Right lobe of liver (tissue), 4 donors: ENCODE results near the gene NLRP3.
A peak's percentile ranks its signal among the peaks of the same experiment; 100 is the strongest.

Experiments
- CTCF ChIP-seq, 4 donors: fragments of 200-600 bp in 3 of 4; fragments of 450-650 bp in 1 of 4; IDR thresholded peaks; one replicate each; pipeline versions ENCODE4 v1.5.1 to v1.8.0; 2016 to 2022; ENCODE audit warnings: antibody characterized with exemption in 4 of 4, mild to moderate bottlenecking in 2 of 4
- POLR2A ChIP-seq: fragments of 450-650 bp; IDR thresholded peaks from one replicate; pipeline ENCODE4 v1.6.1; 2017; ENCODE audit warnings: antibody characterized with exemption, mild to moderate bottlenecking
- donor health status: DM: no; HTN: no; CAD: no.
- donor health status: DM: no; HTN: no; CAD: no.
- donor health status: DM: no; HTN: yes; CAD: no.

DNA sequence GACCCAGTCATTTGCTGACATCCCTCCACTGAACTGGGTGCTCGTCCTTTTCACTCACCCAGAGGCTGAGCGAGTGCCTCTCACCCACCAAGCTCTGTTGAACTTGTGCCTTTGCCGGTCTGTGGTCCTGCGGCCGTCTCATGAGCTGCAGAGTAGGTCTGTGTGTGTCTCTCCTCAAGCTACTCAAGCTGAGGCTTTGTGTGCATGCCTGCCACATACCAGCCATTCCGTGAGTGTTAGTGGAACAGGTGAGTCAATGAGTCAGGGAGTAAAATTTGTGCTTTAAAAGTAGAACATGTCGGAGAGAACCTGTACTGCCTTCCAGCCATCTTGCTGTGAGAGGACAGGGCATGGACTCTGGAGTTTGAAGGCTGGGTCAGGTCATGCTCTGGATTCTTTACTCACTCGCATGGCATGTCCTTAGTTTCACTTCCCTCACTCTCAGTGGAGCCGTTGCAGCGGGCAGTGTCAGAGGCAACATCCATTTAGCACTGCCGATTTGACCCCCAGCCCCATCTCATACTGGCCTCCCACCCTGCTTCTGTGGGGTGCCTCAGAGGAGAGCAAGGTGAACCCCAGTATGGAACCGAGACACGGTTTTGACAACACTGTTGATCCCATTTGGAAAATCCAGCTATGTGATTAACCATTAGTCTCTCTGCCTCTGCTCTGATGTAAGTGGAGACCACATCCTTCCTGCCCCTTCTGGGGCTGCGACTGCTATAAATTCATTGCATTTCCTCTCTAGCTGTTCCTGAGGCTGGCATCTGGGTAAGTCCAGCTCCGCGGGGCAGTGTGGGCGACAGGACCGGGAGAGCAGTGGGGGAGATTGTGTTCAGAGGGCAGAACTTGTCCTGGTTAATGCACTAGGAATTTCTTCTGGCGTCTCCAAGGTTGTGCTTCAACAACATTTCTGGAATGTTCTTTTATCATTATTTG, at the start of gene NLRP3:
- TF ChIP-seq POLR2A (peak; percentile 50), CTCF (IDR thresholded peaks at IDR 0.05) (no peak)
